Tibial nerve (tissue), 4 donors: ENCODE results near the gene ZNF618. TPM values are rescaled to one million over a fixed set of nuclear protein-coding genes. Genes with fewer than 3 reads are reported as not detected.

Source experiments
- DNase-seq, 2 donors: peaks; one replicate each; pipeline ENCODE4 v3.0.0-alpha.2; 2019; ENCODE audit warnings: low spot score in 2 of 2
- H3K27ac ChIP-seq, 4 donors: fragments of 200-600 bp; sonication (generic) in 3 of 4; one replicate each; pipeline ENCODE4 v1.5.1; 2017 to 2019; ENCODE audit warnings: mild to moderate bottlenecking in 1 of 4
- H3K27me3 ChIP-seq, 2 donors: fragments of 200-600 bp; sonication (generic) in 1 of 2; one replicate each; pipeline versions ENCODE4 v1.5.1 to v1.6.0; 2017 to 2019
- H3K36me3 ChIP-seq, 3 donors: fragments of 200-600 bp; sonication (generic); one replicate each; pipeline ENCODE4 v1.5.1; 2018 to 2019
- H3K4me1 ChIP-seq, 4 donors: fragments of 200-600 bp; sonication (generic) in 3 of 4; one replicate each; pipeline ENCODE4 v1.5.1; 2017 to 2019
- H3K4me3 ChIP-seq, 4 donors: fragments of 200-600 bp; sonication (generic) in 3 of 4; one replicate each; pipeline ENCODE4 v1.5.1; 2017 to 2019; ENCODE audit warnings: mild to moderate bottlenecking in 1 of 4, moderate library complexity in 1 of 4
- H3K9me3 ChIP-seq, 4 donors: fragments of 200-600 bp; sonication (generic) in 3 of 4; one replicate each; pipeline ENCODE4 v1.5.1; 2017 to 2019
- EP300 ChIP-seq, 2 donors: sonication (generic); formaldehyde crosslinking; IDR thresholded peaks; one replicate each; pipeline ENCODE4 v1.6.1; 2017; ENCODE audit warnings: antibody characterized with exemption in 2 of 2, mild to moderate bottlenecking in 1 of 2
- POLR2A ChIP-seq, 2 donors: fragments of 450-650 bp; IDR thresholded peaks; one replicate each; pipeline ENCODE4 v1.6.1; 2017; ENCODE audit warnings: antibody characterized with exemption in 2 of 2, mild to moderate bottlenecking in 2 of 2, moderate library complexity in 2 of 2
- WGBS, 2 donors: methylation state at CpG; one replicate each; pipeline ENCODE4 v1.1.5; 2018; 5-methylcytosine and 5-hydroxymethylcytosine counted together
- total RNA-seq, 4 donors: library from RNA; depleted of rRNA; stranded (reverse); fragments of >200 nt; gene quantifications; one replicate each; pipeline ENCODE4 v1.1.0, GENCODE V29; 2016
- TF ChIP-seq, protein P1 (sequence below), 5 experiments: fragments of 200-600 bp in 3 of 5; fragments of 450-650 bp in 2 of 5; sonication (generic) in 3 of 5; IDR thresholded peaks; one replicate each; pipeline ENCODE4 v1.5.1; 2016 to 2019; ENCODE audit warnings: antibody characterized with exemption in 5 of 5, mild to moderate bottlenecking in 3 of 5, moderate library complexity in 2 of 5

ZNF618 gene
- total RNA-seq, 4 donors from 2014 or later: 7.3 to 11.6 (median 9.0) TPM

DNA sequence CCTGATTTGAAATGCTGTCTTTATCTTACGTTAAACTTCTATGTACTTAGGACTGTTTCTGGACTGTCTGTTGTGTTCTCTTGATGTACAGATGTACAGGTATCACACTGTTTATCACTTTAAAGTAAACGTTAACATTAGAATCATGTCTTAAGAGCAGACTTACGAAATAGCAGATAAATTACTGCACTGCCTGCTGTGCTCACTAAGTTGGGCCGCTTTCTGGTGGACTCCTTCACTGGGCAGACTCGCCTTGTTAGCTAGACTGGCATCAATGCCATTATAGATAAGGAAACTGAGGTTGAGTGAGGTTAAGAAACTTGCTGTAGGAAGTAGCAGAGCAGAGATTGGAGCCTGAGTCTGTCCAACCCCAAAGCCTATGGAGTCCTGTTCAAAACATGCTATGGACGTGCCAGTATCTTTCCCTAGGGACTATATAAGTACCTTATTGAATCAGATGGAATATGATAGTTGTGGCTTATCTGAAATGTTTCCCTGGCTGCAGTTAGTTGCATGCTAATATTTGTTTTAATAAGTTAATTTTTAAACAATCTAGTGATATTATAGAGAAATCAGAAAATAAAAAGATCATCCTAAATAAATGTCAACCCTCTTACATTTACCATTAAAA is 16.9 kb downstream of the ZNF618 start:
- TF ChIP-seq EP300 (IDR thresholded peaks at IDR 0.05) (no peak), POLR2A (IDR thresholded peaks at IDR 0.05) (no peak)
- TF ChIP-seq, protein P1, sequence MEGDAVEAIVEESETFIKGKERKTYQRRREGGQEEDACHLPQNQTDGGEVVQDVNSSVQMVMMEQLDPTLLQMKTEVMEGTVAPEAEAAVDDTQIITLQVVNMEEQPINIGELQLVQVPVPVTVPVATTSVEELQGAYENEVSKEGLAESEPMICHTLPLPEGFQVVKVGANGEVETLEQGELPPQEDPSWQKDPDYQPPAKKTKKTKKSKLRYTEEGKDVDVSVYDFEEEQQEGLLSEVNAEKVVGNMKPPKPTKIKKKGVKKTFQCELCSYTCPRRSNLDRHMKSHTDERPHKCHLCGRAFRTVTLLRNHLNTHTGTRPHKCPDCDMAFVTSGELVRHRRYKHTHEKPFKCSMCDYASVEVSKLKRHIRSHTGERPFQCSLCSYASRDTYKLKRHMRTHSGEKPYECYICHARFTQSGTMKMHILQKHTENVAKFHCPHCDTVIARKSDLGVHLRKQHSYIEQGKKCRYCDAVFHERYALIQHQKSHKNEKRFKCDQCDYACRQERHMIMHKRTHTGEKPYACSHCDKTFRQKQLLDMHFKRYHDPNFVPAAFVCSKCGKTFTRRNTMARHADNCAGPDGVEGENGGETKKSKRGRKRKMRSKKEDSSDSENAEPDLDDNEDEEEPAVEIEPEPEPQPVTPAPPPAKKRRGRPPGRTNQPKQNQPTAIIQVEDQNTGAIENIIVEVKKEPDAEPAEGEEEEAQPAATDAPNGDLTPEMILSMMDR (IDR thresholded peaks at IDR 0.05): no peak
- 91 to 92% methylated on average over 6 of the region's 6 CpGs for WGBS, 2 donors
- H3K4me3 ChIP-seq: no peak overlapping the region
- peaks cover 0 to 10% (median 0%) of the 10 kb centered on the region in 3 donors for H3K36me3 ChIP-seq
- DNase-seq: no peak
- H3K27me3 ChIP-seq: no peaks in the 10 kb centered on the region
- H3K9me3 ChIP-seq: peaks cover 0 to 22% (median 0%) of the 10 kb centered on the region in 4 donors
- peaks cover 0 to 7% (median 0%) of the 10 kb centered on the region in 4 donors for H3K4me1 ChIP-seq
- H3K27ac ChIP-seq: no peak overlapping the region

DNA sequence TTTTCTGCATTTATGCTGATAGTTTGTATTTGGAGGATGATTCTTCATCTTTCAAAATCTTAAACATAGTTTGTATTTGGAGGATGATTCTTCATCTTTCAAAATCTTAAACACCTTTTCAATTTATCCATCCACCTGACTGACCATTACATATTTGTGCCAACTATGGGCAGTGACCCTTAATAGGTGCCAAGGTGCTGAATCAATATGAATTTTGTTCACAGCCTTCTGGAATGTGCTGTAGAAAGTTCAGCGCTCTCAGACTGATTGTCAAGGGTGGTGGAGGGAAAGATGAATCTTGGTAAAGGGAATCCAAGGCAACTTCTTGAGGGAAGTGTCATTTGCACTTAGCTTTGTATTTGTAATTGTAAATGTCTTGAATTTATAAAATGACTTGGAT is 18.1 kb downstream of the ZNF618 start:
- H3K4me3 ChIP-seq: no peak overlapping the region
- H3K27ac ChIP-seq: no peak overlapping the region
- WGBS, 2 donors: 97 to 98% methylated on average over 1 of the region's 1 CpG
- no peak for DNase-seq
- peaks cover 0 to 22% (median 0%) of the 10 kb centered on the region in 4 donors for H3K9me3 ChIP-seq
- TF ChIP-seq, protein P1 (IDR thresholded peaks at IDR 0.05): no peak
- TF ChIP-seq EP300 (IDR thresholded peaks at IDR 0.05): no peak
- no peak for TF ChIP-seq POLR2A (IDR thresholded peaks at IDR 0.05)
- H3K4me1 ChIP-seq: no peaks in the 10 kb centered on the region
- H3K36me3 ChIP-seq: peaks cover 0 to 10% (median 0%) of the 10 kb centered on the region in 3 donors
- H3K27me3 ChIP-seq: no peaks in the 10 kb centered on the region

DNA sequence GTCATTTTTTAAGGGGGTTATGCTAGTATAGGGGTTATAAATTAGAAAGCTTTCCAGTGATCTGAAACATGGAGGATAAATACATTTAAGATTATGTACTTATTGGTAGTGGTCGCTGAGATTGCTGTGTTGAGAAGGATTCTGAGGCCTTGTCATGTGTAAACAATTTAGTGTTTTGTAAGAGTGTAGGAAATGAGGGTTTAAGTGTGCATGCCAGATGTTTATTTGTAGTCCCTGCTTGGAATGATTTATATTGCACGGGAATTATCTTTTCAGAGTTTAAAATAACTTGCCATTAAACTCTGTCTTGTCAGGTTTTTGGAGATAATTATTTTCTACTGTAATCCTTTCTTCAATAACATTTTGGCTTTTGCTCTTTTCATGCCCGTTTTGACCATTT is 19.4 kb downstream of the ZNF618 start:
- DNase-seq: no peak
- Histone ChIP-seq H3K27me3 (no peaks in the 10 kb centered on the region), H3K4me3 (no peak overlapping the region), H3K4me1 (no peaks in the 10 kb centered on the region), H3K36me3 (peaks cover 0 to 7% (median 0%) of the 10 kb centered on the region in 3 donors), H3K9me3 (peaks cover 0 to 16% (median 0%) of the 10 kb centered on the region in 4 donors), H3K27ac (no peak overlapping the region)
- 72 to 77% methylated on average over 3 of the region's 3 CpGs for WGBS, 2 donors
- TF ChIP-seq, protein P1 (IDR thresholded peaks at IDR 0.05): no peak
- TF ChIP-seq EP300 (IDR thresholded peaks at IDR 0.05) (no peak), POLR2A (IDR thresholded peaks at IDR 0.05) (no peak)

DNA sequence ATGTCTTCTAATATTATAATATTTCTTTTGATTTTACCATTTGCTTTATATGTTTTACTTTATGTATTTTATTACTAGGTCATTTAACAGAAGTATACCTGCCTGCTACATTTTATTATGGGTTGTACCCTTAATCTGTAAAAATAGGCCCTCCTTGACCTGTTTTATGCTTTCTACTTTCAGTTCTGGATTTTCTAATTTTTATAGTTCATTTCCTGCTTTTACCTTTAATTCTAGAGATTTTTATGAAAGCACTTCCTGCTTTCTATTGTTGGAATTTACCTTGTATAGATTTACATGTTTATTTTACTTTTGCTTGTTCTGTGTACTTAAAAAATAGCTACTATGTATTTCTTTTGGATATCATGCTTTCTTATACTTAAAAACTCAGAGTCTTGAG is 20.6 kb downstream of the ZNF618 start:
- no peak overlapping the region for H3K27ac ChIP-seq
- no peaks in the 10 kb centered on the region for H3K27me3 ChIP-seq
- H3K9me3 ChIP-seq: peaks cover 0 to 8% (median 0%) of the 10 kb centered on the region in 4 donors
- H3K36me3 ChIP-seq: no peaks in the 10 kb centered on the region
- no peaks in the 10 kb centered on the region for H3K4me1 ChIP-seq
- no peak for DNase-seq
- no peak for TF ChIP-seq POLR2A (IDR thresholded peaks at IDR 0.05)
- no peak overlapping the region for H3K4me3 ChIP-seq

DNA sequence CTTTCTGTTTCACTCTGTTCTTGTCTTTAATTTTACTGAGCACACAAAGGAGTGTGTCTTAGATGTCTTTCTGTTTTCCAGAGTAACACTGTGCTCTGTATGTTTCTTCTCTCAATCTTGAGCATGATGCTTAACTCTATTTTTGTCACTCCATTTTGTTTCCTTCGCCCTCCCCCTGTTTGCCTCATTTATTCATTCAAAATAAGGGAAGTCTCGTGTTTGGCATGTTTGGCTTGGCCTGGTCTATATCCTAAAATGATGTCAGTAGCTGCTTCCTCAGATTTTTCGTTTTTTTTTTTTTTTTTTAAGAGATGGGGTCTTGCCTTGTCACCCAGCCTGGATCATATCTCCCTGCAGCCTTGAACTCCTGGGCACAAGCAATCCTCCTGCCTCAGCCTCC is 22.0 kb downstream of the ZNF618 start:
- Histone ChIP-seq H3K4me3 (no peak overlapping the region), H3K27me3 (no peaks in the 10 kb centered on the region), H3K27ac (no peak overlapping the region), H3K4me1 (no peaks in the 10 kb centered on the region), H3K9me3 (peaks cover 0 to 10% (median 0%) of the 10 kb centered on the region in 4 donors), H3K36me3 (no peaks in the 10 kb centered on the region)
- no peak for DNase-seq
- TF ChIP-seq POLR2A (IDR thresholded peaks at IDR 0.05): no peak
- TF ChIP-seq EP300 (IDR thresholded peaks at IDR 0.05): no peak
- TF ChIP-seq, protein P1 (IDR thresholded peaks at IDR 0.05): no peak
- WGBS, 2 donors: 62 to 69% methylated on average over 3 of the region's 3 CpGs
